DMS153 (cell line): ENCODE results near the gene ALMS1.
"Not testable (repeated sequence)": the region's sequence is repeated elsewhere in the genome, so short reads cannot be mapped to it uniquely, and the experiment has no call there.

ENCODE experiments used
- DNase-seq: peaks from one replicate; lab custom pipeline; 2025; lab: John Stamatoyannopoulos, UW

Gene ALMS1

GRCh38 chr2:73385504-73386341 lies at the start of gene ALMS1:
Gene ALMS1, plus strand, starts transcription at chr2:73385836. Its CDS starts 33 bp downstream, at chr2:73385869.
- peak; percentile 82 for DNase-seq

- DNase-seq, result no peak
Observed at GRCh38 chr2:73337828-73338227, 47.8 kb upstream of the ALMS1 start.

- DNase-seq, result no peak
Observed at GRCh38 chr2:73339201-73339600, 46.4 kb upstream of the ALMS1 start.

GRCh38 chr2:73341039-73341438 lies 44.6 kb upstream of the ALMS1 start:
- no peak for DNase-seq

- peak; percentile 35 for DNase-seq
Observed at GRCh38 chr2:73343992-73344391, 41.6 kb upstream of the ALMS1 start.

GRCh38 chr2:73344747-73345146 lies 40.9 kb upstream of the ALMS1 start:
- not testable (repeated sequence) for DNase-seq

GRCh38 chr2:73350035-73350691 lies 35.5 kb upstream of the ALMS1 start:
- no peak for DNase-seq

- DNase-seq, result no peak
Observed at GRCh38 chr2:73356097-73356496, 29.5 kb upstream of the ALMS1 start.

- DNase-seq, result no peak
Observed at GRCh38 chr2:73359915-73360697, 25.5 kb upstream of the ALMS1 start.

GRCh38 chr2:73366060-73366459 lies 19.6 kb upstream of the ALMS1 start:
- DNase-seq, result no peak

- DNase-seq, result no peak
Observed at GRCh38 chr2:73368781-73369180, 16.9 kb upstream of the ALMS1 start.

- DNase-seq, result no peak
Observed at GRCh38 chr2:73370348-73370747, 15.3 kb upstream of the ALMS1 start.

- no peak for DNase-seq
Observed at GRCh38 chr2:73373344-73373743, 12.3 kb upstream of the ALMS1 start.

- no peak for DNase-seq
Observed at GRCh38 chr2:73374269-73374668, 11.4 kb upstream of the ALMS1 start.

- no peak for DNase-seq
Observed at GRCh38 chr2:73376681-73377080, 9.0 kb upstream of the ALMS1 start.

GRCh38 chr2:73383036-73383435 lies 2.6 kb upstream of the ALMS1 start:
- DNase-seq, result no peak

- DNase-seq, result no peak
Observed at GRCh38 chr2:73385123-73385503, 523 bp upstream of the ALMS1 start.

GRCh38 chr2:73386342-73386868 lies 769 bp downstream of the ALMS1 start:
- DNase-seq, result no peak

- DNase-seq, result no peak
Observed at GRCh38 chr2:73386894-73387636, 1.4 kb downstream of the ALMS1 start.

GRCh38 chr2:73402386-73403103 lies 16.9 kb downstream of the ALMS1 start:
- DNase-seq, result no peak

- DNase-seq, result no peak
Observed at GRCh38 chr2:73403237-73403636, 17.6 kb downstream of the ALMS1 start.
